ENCODE data around the gene CNTNAP2. TPM values are rescaled to one million over a fixed set of nuclear protein-coding genes. Genes with fewer than 3 reads are reported as not detected.
A peak's percentile ranks its signal among the peaks of the same experiment; 100 is the strongest.

Gene CNTNAP2
- total and polyA plus RNA-seq, 2 of the 13 experiments (the other 11 are each of a cell fraction or from before 2014, with no cell fraction given) = 0.40 to 0.42 TPM

GRCh38 chr7:147251751-147252325 lies 1135.2 kb downstream of the CNTNAP2 start:
- WGBS (ENCODE audit: low lambda C conversion rate) = 0% methylated on average over 1 of the region's 1 CpG
- TF ChIP-seq MAFF (IDR thresholded peaks at IDR 0.05; ENCODE audit: low read depth, low read length) (peak; percentile 67), MAFK (conservative IDR thresholded peaks at IDR 0.05 in 1 of 2, IDR thresholded peaks at IDR 0.05 in 1 of 2; ENCODE audit: low read length in 2 of 2) (peak; percentile 73 to 80), GATAD1 (CRISPR knock-in tag; IDR thresholded peaks at IDR 0.05) (no peak), ZNF333 (CRISPR knock-in tag; IDR thresholded peaks at IDR 0.05; ENCODE audit: borderline replicate concordance) (no peak)
- Histone ChIP-seq H3K9me3 (ENCODE audit: low read length) (peaks cover 11% of the 10 kb centered on the region; the same call in 1 of the 2 replicates), H2AFZ (ENCODE audit: low read length) (no peak overlapping the region), H3K27ac (ENCODE audit: extremely low read length, insufficient read depth, low read length) (no peak overlapping the region), H3K9ac (ENCODE audit: insufficient read depth, low read depth, low read length) (no peak overlapping the region), H3K27me3 (ENCODE audit: control insufficient read depth in 1 of 2, insufficient read depth in 2 of 2, low read length in 2 of 2) (no peaks in the 10 kb centered on the region), H3K4me1 (ENCODE audit: insufficient read depth, low read length) (no peaks in the 10 kb centered on the region), H3K36me3 (replicated peaks in 1 of 2; ENCODE audit: control insufficient read depth in 1 of 2, insufficient read depth in 2 of 2, low read length in 2 of 2) (no peaks in the 10 kb centered on the region), H3K4me2 (ENCODE audit: low read depth, low read length) (no peak overlapping the region), H3K4me3 (replicated peaks in 1 of 3; ENCODE audit: insufficient read depth in 1 of 3, low read depth in 2 of 3, low read length in 3 of 3) (no peak overlapping the region), H3K79me2 (ENCODE audit: insufficient read depth, low read length) (no peaks in the 10 kb centered on the region), H4K20me1 (ENCODE audit: insufficient read depth, low read length) (no peaks in the 10 kb centered on the region)
- ATAC-seq (no peak), DNase-seq (ENCODE audit: low spot score) (no peak), FAIRE-seq (no peak)
- POLR2A ChIA-PET = no interaction called here
- CTCF ChIA-PET (ENCODE audit: low intra/inter-chr PET ratio, low total read pairs) = no interaction called here
- no TSS peak for BruUV-seq (replicated peaks)
- intact Hi-C loops (cut with micrococcal nuclease; ENCODE audit: unreplicated experiment) (no loop called here), in situ Hi-C loops (cut with HindIII; ENCODE audit: extremely low pct_ligation_motif_present, low pct_unique_long_range_greater_than_20kb) (no loop called here)

GRCh38 chr7:147261693-147262092 lies 1145.1 kb downstream of the CNTNAP2 start:
- Histone ChIP-seq H3K9ac (ENCODE audit: insufficient read depth, low read depth, low read length) (no peak overlapping the region), H3K27ac (ENCODE audit: extremely low read length, insufficient read depth, low read length) (no peak overlapping the region), H3K4me2 (ENCODE audit: low read depth, low read length) (no peak overlapping the region), H2AFZ (ENCODE audit: low read length) (no peak overlapping the region), H3K9me3 (ENCODE audit: low read length) (peaks cover 47% of the 10 kb centered on the region), H3K79me2 (ENCODE audit: insufficient read depth, low read length) (no peaks in the 10 kb centered on the region), H3K4me1 (ENCODE audit: insufficient read depth, low read length) (no peaks in the 10 kb centered on the region), H4K20me1 (ENCODE audit: insufficient read depth, low read length) (no peaks in the 10 kb centered on the region), H3K27me3 (ENCODE audit: control insufficient read depth in 1 of 2, insufficient read depth in 2 of 2, low read length in 2 of 2) (no peaks in the 10 kb centered on the region), H3K4me3 (replicated peaks in 1 of 3; ENCODE audit: insufficient read depth in 1 of 3, low read depth in 2 of 3, low read length in 3 of 3) (no peak overlapping the region), H3K36me3 (replicated peaks in 1 of 2; ENCODE audit: control insufficient read depth in 1 of 2, insufficient read depth in 2 of 2, low read length in 2 of 2) (no peaks in the 10 kb centered on the region)
- BruUV-seq (replicated peaks) = no TSS peak
- intact Hi-C loops (cut with micrococcal nuclease; ENCODE audit: unreplicated experiment) (no loop called here), in situ Hi-C loops (cut with HindIII; ENCODE audit: extremely low pct_ligation_motif_present, low pct_unique_long_range_greater_than_20kb) (no loop called here)
- ChIA-PET POLR2A (no interaction called here), CTCF (ENCODE audit: low intra/inter-chr PET ratio, low total read pairs) (no interaction called here)
- no peak for ATAC-seq
- 55% methylated on average over 1 of the region's 1 CpG for WGBS (ENCODE audit: low lambda C conversion rate)
- no peak for DNase-seq (ENCODE audit: low spot score)
- FAIRE-seq = no peak
- TF ChIP-seq HIC2 (CRISPR knock-in tag; IDR thresholded peaks at IDR 0.05; ENCODE audit: low read depth) (no peak), MTF1 (CRISPR knock-in tag; IDR thresholded peaks at IDR 0.05) (no peak), ZMAT3 (CRISPR knock-in tag; conservative IDR thresholded peaks at IDR 0.05) (no peak), NFE2L2 (IDR thresholded peaks at IDR 0.05; ENCODE audit: low read length) (no peak), ZBTB14 (CRISPR knock-in tag; IDR thresholded peaks at IDR 0.05) (no peak), NR2F6 (IDR thresholded peaks at IDR 0.05) (no peak), NR2F6 (CRISPR knock-in tag; IDR thresholded peaks at IDR 0.05) (no peak), ZNF597 (CRISPR knock-in tag; IDR thresholded peaks at IDR 0.05) (no peak), ARHGAP35 (CRISPR knock-in tag; IDR thresholded peaks at IDR 0.05; ENCODE audit: borderline replicate concordance) (no peak), ZBTB43 (CRISPR knock-in tag; conservative IDR thresholded peaks at IDR 0.05) (no peak), TCF7L2 (IDR thresholded peaks at IDR 0.05; ENCODE audit: low read depth, low read length) (no peak), MAFF (IDR thresholded peaks at IDR 0.05; ENCODE audit: low read depth, low read length) (peak; percentile 59)
